Retinal pigment epithelial cell (primary cell): Measurements from ENCODE around the gene C2orf42.
"Not testable (repeated sequence)": the region's sequence is repeated elsewhere in the genome, so short reads cannot be mapped to it uniquely, and the experiment has no call there.

Experiments used
- DNase-seq: peaks from one replicate; pipeline ENCODE4 v3.0.0-alpha.2; 2010; ENCODE audit warnings: low read depth
- H3K4me3 ChIP-seq: 2 replicates; pipeline ENCODE4 v1.5.1; 2011; ENCODE audit warnings: mild to moderate bottlenecking, low read length, control low read depth, moderate library complexity
- TF ChIP-seq, protein P1 (sequence below): conservative IDR thresholded peaks from 2 replicates; pipeline ENCODE4 v1.5.1; 2011; ENCODE audit warnings: low read depth, low read length, control low read depth, inconsistent platforms

Gene C2orf42

DNA sequence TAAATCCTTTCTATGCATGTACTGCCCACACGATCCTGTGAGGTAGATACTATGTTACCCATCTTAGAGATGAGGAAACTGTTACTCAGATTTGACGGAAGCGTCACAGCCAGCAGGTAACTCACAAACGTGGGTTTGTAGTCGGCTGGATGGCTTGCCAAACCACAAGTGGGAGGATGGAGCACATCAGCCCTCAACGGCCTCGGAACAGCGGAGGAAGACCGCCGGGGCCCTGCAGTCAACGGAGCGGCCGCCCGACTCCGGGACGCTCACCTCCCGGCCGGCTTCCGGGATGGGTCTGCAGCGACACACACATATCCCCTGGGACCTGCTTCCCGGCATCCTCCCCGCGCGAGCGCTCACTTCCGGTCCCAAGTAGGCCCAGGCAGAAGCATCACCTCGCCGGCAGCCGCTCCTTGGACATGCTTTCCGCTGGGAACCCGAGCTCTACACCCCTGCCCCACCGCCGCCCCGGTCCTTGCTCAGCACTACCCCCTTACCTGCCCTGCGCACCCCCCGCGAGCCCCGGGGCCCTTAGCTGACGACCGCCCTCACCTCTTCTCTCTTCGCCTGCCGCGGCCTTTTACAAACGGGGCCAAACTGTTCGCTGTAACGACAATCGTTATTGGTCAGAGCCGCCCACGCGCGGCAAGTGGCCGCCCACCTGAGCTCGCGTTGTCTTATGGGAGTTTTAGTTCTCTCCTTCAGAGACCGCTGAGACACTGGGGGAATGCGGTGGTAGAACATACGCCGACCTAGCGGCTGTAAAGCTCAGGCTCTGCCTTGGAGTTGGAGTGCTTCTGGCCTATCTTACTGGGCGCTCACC lies at the start of gene C2orf42:
Gene C2orf42 (minus strand): TSS at position 602 of the 826 bp plus-strand sequence. CDS start 9,034 bp downstream, outside the sequence.
- DNase-seq = peak; percentile 90
- peak within 1 kb of the TSS; percentile 91 for H3K4me3 ChIP-seq
- TF ChIP-seq, protein P1, sequence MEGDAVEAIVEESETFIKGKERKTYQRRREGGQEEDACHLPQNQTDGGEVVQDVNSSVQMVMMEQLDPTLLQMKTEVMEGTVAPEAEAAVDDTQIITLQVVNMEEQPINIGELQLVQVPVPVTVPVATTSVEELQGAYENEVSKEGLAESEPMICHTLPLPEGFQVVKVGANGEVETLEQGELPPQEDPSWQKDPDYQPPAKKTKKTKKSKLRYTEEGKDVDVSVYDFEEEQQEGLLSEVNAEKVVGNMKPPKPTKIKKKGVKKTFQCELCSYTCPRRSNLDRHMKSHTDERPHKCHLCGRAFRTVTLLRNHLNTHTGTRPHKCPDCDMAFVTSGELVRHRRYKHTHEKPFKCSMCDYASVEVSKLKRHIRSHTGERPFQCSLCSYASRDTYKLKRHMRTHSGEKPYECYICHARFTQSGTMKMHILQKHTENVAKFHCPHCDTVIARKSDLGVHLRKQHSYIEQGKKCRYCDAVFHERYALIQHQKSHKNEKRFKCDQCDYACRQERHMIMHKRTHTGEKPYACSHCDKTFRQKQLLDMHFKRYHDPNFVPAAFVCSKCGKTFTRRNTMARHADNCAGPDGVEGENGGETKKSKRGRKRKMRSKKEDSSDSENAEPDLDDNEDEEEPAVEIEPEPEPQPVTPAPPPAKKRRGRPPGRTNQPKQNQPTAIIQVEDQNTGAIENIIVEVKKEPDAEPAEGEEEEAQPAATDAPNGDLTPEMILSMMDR = no peak

DNA sequence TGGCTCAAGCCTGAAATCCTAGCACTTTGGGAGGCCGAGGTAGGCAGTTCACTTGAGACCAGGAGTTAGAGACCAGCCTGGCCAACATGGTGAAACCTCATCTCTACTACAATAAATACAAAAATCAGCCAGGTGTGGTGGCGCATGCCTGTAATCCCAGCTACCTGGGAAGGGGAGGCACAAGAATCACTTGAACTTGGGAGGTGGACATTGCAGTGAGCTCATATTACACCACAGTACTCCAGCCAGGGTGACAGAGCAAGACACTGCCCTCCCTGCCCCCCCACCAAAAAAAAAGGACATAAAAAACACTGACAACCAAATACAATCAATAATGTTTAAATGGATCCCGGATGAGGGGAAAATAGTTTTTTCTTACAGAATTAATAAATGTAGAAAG lies 49.8 kb upstream of the C2orf42 start:
- TF ChIP-seq, protein P1 = no peak
- no peak overlapping the region for H3K4me3 ChIP-seq
- no peak for DNase-seq

DNA sequence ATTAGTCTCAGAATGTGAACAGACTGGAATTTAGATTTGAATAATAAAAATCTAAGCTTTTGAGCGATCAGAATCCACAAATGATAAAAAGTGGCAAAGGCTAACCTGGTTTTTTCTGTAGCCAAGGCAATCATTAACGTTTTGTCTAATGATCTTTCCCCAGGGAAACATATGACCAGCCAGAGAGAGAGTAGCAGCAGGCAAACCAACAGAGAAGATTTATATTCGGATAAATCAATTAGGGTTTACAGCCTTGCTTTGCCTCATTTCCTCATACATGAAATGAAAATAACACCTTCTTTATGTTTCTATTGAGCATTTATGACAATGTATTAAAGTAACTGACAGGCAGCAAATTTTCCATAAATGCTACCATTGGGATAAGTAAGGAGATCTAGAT lies 43.1 kb upstream of the C2orf42 start:
- TF ChIP-seq, protein P1 = no peak
- no peak overlapping the region for H3K4me3 ChIP-seq
- no peak for DNase-seq

GRCh38 chr2:70226781-70227180 lies 36.0 kb upstream of the C2orf42 start:
- no peak for DNase-seq
- no peak overlapping the region for H3K4me3 ChIP-seq
- TF ChIP-seq, protein P1 = no peak

DNA sequence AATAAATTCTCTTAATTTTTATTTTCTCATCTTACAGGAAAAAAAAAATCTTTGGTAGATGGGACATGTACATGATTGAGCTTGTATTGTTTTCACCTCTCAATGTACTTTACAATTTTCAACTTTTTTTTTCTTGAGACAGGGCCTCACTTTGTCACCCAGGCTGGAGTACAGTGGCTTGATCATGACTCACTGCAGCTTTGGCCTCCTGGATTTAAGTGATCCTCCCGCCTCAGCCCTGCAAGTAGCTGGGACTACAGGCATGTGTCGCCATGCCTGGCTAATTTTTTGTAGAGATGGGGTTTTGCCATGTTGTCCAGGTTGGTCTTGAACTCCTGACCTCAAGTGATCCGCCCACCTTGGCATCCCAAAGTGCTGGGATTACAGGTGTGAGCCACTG lies 32.5 kb upstream of the C2orf42 start:
- H3K4me3 ChIP-seq, DNase-seq: not testable (repeated sequence)

DNA sequence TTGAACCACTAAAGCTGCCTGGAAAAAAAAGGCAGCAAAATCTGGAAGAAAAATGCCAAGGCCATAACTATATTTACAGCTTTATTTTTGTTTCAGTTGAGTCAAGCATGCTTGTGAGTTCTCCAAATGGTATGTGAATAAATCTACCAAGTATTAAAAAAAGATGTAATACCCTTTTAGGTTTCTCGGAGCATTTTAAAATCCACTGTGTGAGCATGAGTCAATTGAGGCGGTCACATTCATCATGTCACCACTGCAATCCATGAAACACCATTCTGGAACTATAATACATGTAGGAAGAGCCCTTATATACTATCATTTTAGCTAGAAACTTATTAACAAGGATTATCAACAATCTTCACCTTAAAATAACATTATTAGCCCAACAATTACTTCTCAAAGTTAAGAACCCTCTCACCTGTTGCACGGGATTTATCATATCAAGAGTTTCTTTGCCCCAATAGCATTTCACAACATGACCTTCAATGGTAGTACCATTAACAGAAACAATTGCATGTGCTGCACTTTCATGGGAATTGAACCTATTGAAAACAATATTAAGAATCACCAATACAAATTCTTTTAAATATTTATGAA lies 24.2 kb upstream of the C2orf42 start:
- DNase-seq = no peak
- no peak overlapping the region for H3K4me3 ChIP-seq
- TF ChIP-seq, protein P1 = no peak

- DNase-seq = no peak
- H3K4me3 ChIP-seq = no peak overlapping the region
- TF ChIP-seq, protein P1 = no peak
Measured at GRCh38 chr2:70214365-70214764, 23.5 kb upstream of the C2orf42 start.
